ENCODE measurements around the gene PRMT7.

Gene PRMT7

GRCh38 chr16:68363658-68364521 is 53.1 kb downstream of the PRMT7 start:
- no peak for DNase-seq (ENCODE audit: low spot score)

DNA sequence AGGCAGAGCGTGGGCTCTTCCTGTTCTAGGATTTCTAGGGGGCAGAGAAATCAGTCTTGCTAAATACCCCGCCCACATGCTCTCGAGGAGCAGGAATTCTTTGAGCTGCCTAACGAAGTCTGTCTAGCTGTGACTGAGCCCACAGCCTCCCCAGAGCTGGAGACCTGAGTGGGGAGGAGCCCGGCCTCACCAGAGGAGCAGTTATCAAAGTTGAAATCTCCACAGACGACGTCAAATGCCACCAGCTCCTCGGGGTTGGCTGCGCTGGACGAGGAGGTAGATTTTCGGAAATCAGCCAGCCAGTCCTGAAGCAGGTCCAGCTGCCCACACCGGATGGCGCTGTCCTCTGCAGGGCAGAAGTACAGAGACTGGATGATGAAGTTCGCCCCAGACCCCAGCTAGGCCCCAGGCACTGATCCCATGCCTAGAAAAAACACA is 53.8 kb downstream of the PRMT7 start:
- DNase-seq (ENCODE audit: low spot score) = peak; percentile 43

DNA sequence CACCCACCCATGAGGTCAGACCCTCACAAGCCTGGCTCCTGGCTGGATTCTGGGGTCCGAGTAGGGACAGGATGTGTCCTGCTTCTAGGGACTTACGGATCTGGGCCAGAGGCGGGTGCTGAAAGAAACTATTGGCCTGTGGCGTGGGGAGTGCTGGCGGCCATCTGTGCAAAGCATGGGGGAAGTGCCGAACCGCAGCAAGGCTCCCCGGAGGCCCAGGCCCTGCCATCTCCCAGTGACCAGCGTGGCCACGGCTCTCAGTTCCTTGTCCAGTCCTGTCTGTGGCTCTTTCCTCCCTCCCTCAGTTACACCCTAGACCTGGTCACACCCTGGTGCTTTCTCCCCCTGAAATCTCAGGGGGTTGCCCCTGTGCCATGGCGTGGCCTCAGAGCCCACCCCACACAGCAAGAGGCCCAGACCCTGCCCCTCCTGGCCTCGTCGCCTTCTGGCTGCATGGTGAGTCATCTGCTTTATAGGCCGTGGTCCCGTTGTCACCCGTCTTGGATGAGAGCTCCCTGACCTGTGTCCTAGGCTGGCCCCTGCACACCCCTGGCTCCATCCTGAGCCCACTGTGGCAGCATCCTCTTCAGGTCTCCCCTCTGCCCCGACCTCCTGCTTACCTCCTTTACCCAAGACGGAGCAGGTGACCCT is 54.5 kb downstream of the PRMT7 start:
- DNase-seq (ENCODE audit: low spot score) = peak; percentile 69

- DNase-seq (ENCODE audit: low spot score) = no peak
Observed at GRCh38 chr16:68366062-68366461, 55.2 kb downstream of the PRMT7 start.

- DNase-seq (ENCODE audit: low spot score) = peak; percentile 76
Observed at GRCh38 chr16:68367030-68367429, 56.2 kb downstream of the PRMT7 start.

GRCh38 chr16:68367440-68367839 is 56.6 kb downstream of the PRMT7 start:
- DNase-seq (ENCODE audit: low spot score) = no peak

DNA sequence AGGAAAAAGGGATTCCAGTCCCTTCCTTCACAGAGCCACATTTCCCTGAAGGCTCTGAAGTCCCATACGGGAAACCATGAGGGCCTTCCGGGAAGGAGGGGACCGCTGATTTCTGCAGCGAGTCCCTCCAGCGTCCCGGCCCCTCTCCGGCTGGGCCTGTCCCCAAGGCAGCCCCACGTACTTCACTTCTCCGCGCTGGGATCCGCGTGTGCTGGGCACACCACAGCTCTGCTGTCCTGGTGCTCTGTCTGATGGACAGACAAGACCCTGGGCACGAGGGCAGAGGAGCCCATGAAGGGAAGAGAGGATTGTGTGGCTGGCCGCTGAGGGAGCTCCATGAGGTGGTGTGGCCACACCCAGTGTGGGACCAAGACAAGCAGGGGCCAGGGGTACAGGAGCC is 57.1 kb downstream of the PRMT7 start:
- DNase-seq (ENCODE audit: low spot score) = no peak

DNA sequence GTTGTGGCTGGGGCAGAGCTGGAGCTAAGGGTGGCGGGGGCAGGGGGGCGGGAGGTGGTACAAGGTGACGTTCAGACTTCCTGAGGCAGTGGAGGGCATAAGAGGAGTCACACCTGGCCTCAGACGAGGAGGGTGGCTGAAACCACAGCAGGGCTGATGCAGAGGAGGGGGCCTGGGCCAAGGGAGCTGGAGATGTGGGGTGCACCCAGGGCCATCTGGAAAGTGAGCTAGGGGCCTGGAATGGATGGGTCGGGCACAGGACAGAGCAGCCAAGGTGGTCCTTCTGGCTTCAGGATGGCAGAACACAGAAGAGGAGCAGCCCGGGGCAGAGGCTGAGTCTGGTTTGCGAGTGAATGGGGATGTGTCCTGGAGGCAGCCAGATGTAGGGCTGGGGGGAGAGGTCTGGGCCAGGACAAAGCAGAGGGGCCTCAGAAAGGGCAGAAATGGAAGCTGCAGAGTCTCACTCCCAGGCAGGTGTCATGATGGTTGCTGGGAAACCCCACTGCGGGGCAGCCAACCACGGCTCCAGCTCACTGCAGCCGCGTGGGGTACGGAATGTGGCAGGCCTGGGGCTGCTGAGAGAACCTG is 57.6 kb downstream of the PRMT7 start:
- no peak for DNase-seq (ENCODE audit: low spot score)

GRCh38 chr16:68369168-68369567 is 58.3 kb downstream of the PRMT7 start:
- DNase-seq (ENCODE audit: low spot score) = no peak

GRCh38 chr16:68369697-68370580 is 59.1 kb downstream of the PRMT7 start:
- DNase-seq (ENCODE audit: low spot score) = no peak

DNA sequence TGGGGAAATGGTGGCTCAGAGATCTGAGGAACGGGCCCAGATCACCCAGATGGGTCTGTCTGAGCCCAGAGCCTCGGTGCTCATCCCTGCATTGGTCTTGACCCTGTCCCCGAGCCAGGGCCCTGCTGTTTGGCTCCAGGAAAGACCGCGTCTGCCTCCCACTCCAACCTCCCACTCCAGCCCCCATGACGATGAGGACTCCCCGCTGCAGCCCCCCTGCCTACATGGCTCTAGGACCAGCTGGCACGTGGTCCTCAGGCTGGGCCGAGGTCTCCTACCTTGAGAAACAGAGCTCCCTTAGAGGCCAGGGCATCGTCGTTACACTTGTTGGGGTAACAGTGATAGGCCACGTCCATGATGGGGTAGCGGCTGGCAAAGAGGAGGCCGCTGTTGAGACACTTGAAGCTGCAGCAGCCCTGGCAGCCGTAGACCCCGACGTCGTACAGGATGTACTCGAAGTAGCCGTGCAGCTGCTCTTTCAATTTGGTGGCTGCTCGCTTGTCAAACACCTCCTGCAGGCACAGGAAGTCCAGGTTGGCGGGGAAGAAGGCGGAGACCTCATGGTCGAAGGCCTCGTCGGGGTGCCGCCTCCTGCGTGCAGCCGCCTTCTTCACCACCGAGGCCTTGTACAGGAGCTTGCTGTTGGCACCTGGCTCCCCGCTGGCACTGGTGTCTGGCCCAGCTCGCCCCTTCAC is 59.9 kb downstream of the PRMT7 start:
- DNase-seq (ENCODE audit: low spot score) = no peak

- DNase-seq (ENCODE audit: low spot score) = no peak
Observed at GRCh38 chr16:68371276-68371651, 60.4 kb downstream of the PRMT7 start.

DNA sequence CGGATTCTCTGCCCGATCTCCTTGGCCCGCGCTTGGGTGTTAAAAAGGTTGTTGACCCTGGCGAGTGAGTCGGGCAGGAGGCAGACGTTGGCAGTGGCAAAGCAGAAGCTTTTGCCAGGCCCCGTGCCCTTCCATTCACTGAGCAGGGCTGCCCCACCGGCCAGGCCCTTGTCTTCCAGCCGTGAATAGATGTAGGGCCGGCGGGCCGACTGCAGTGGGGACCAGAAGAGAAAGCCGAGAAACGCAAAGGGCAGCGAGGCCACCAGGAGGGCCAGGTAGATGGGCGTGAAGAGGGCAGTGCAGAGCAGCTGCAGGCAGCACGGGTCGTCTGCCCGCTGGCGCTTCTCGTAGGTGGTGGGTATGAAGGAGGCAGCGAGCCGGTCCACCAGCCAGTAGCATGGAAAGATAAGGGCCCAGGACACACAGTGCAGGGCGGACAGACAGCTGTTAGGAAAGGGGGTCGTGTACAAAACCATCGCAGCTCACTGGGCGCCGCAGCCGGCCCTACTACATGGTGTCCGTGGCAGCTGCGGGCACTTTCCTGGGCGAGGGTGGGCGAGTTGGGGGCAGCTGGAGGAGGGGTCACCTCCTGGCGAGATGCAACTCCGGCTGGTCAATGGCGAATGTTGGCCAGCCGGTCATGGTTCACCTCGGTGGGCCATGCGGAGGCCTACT is 61.0 kb downstream of the PRMT7 start:
- no peak for DNase-seq (ENCODE audit: low spot score)

- no peak for DNase-seq (ENCODE audit: low spot score)
Observed at GRCh38 chr16:68372381-68372720, 61.5 kb downstream of the PRMT7 start.

GRCh38 chr16:68372806-68373205 is 62.0 kb downstream of the PRMT7 start:
- no peak for DNase-seq (ENCODE audit: low spot score)

- DNase-seq (ENCODE audit: low spot score) = no peak
Observed at GRCh38 chr16:68373528-68374245, 62.9 kb downstream of the PRMT7 start.

DNA sequence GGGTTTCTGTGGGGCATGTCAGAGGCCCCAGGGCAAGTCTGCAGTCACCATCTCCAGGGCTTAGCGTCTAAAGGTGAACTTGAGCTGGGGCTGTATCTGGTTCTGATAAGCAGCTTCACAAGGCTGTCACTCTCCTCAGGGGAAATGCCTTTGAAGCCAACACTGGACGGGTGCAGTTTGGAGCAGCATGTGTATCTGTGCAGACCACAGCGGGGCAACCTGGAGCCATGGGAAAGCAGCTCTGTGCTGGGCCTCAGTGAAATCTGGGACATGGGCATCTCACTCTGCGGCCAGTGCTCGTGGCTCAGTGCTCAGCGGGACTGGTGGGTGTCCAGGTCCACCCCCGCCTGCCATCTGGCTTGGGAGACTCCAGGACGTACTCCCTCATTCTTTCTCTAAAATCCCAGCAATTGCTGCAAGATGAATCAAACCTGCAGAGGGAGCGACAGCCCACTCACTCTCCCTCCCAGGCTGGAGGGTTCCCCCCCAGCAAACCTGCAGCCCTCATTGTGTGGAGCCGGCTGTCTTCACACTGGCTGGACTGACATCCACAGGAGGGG is 63.5 kb downstream of the PRMT7 start:
- no peak for DNase-seq (ENCODE audit: low spot score)

- no peak for DNase-seq (ENCODE audit: low spot score)
Observed at GRCh38 chr16:68374961-68375660, 64.3 kb downstream of the PRMT7 start.

DNA sequence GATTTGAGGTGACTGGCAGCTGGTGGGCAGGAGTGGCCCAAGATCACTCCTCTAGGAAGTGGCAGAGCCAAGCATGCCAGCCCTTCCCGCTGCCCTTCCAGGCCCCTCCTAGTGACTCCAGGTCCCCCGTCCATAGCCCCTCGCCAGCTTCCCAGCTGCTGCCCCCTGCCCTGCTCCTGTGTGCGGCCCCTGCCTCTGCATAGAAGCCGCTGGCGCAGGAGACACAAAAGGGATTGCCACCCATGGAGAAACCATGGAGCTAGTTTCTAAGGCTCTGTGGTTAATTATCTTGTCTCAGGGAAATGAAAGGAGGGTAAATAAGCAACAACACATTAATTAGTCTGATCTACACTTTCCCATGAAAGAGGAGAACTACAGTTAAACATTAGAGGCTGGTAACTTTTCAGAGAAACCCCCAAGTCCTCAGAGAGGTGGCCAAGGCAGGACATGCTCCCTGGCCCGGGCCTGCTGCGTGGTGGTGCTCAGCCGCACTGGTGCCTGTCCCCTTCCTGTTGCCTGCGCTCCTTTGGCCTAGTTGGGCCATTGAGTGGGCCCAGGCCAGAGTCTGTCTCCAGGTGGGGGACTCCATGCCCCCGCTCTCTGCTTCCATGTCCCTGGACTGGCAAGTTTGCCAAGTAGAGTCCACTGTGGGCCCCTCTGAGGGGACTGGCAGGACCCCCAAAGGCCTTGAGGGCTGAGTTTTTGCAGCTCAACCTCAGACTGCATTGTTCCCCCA is 65.2 kb downstream of the PRMT7 start:
- no peak for DNase-seq (ENCODE audit: low spot score)

Measured in GM03348 (cell line).